Loucy (cell line): Measurements from ENCODE around the gene OR2G2.

Experiments used
- CTCF ChIP-seq: fragments of 200-600 bp; sonication (generic); conservative IDR thresholded peaks from 2 replicates; pipeline ENCODE4 v1.5.1; 2014; ENCODE audit warnings: mild to moderate bottlenecking, antibody characterized with exemption, low read length
- EZH2phosphoT487 ChIP-seq: fragments of 200-600 bp; IDR thresholded peaks from 2 replicates; pipeline ENCODE4 v1.6.1; 2018; ENCODE audit warnings: antibody characterized with exemption, mild to moderate bottlenecking, moderate library complexity, borderline replicate concordance

- no peak for TF ChIP-seq CTCF
- no peak for TF ChIP-seq EZH2phosphoT487
Observed at GRCh38 chr1:247548769-247549182, 39.4 kb upstream of the OR2G2 start, which contains the start of gene GCSAML.
